ENCODE measurements around the gene UPK1A. TPM values are rescaled to one million over a fixed set of nuclear protein-coding genes. Genes with fewer than 3 reads are reported as not detected.
A peak's percentile ranks its signal among the peaks of the same experiment; 100 is the strongest.

UPK1A gene
- total and polyA plus RNA-seq, 9 of the 15 experiments (the other 6 are each of a cell fraction or from before 2014, with no cell fraction given), result 0.06 to 0.13 TPM; not detected in 7

- TF ChIP-seq THRA (IDR thresholded peaks at IDR 0.05), result no peak
- peak; percentile 92 for TF ChIP-seq TBP (optimal IDR thresholded peaks at IDR 0.05; ENCODE audit: low read depth, low read length)
- peak in 1 of 2 experiments; percentile 99; a peak in 2 of 4 replicates for TF ChIP-seq FOXK2 (conservative IDR thresholded peaks at IDR 0.05 in 1 of 2, IDR thresholded peaks at IDR 0.05 in 1 of 2; ENCODE audit: low read depth in 2 of 2)
- no peak for TF ChIP-seq LEF1 (IDR thresholded peaks at IDR 0.05)
- TF ChIP-seq ID3 (CRISPR knock-in tag; IDR thresholded peaks at IDR 0.05), result no peak
- peak; percentile 74; the same call in 1 of the 2 replicates for TF ChIP-seq ID3 (tag; IDR thresholded peaks at IDR 0.05)
- peak; percentile 78; the same call in 1 of the 2 replicates for TF ChIP-seq ZBTB49 (CRISPR knock-in tag; IDR thresholded peaks at IDR 0.05; ENCODE audit: borderline replicate concordance)
- peak; percentile 68; the same call in 1 of the 2 replicates for TF ChIP-seq IRF1 (CRISPR knock-in tag; IDR thresholded peaks at IDR 0.05; ENCODE audit: borderline replicate concordance)
- no peak for TF ChIP-seq RUNX1 (IDR thresholded peaks at IDR 0.05; ENCODE audit: low read depth)
- peak; percentile 49; the same call in 1 of the 2 replicates for TF ChIP-seq GMEB1 (CRISPR knock-in tag; IDR thresholded peaks at IDR 0.05)
- TF ChIP-seq ZFP36 (IDR thresholded peaks at IDR 0.05; ENCODE audit: low read depth, low read length, partially characterized antibody), result no peak
- TF ChIP-seq EZH2 (IDR thresholded peaks at IDR 0.05; ENCODE audit: borderline replicate concordance, low read depth, low read length), result no peak
- TF ChIP-seq MECOM (CRISPR knock-in tag; IDR thresholded peaks at IDR 0.05), result no peak
- no peak for TF ChIP-seq ZNF280A (IDR thresholded peaks at IDR 0.05; ENCODE audit: low read depth, partially characterized antibody)
- TF ChIP-seq ZZZ3 (IDR thresholded peaks at IDR 0.05), result no peak
Measured at GRCh38 chr19:35643255-35644205, 22.8 kb upstream of the UPK1A start (continued).

All from K562 (cell line).